HG03342 (cell line): Measurements from ENCODE around the gene ADAD2.

Experiments
- ATAC-seq: cut with Tn5 transposase; IDR thresholded peaks from one replicate; pipeline ENCODE4 v1.9.1; 2021; ENCODE audit warnings: mild to moderate bottlenecking, moderate library complexity; ENCODE audit not compliant: unreplicated experiment

Gene ADAD2

DNA sequence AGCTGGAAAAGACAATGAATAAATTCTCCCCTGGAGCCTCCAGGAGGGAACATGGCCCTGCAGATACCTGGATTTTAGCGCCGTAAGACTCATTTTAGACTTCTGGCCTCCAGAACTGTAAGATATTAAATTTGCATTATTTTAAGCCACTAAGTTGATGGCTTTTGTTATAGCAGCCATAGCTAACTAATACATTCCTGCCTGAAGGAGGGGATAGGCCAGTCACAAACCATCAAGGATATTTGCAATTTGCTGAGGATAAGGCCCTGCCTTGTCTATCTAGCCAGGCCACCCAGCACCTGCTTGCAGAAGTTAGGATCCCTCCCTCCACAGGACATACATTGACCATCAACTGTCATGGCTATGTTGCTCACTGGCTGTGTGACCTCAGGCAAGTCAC, 53.8 kb downstream of the ADAD2 start:
- no peak for ATAC-seq

DNA sequence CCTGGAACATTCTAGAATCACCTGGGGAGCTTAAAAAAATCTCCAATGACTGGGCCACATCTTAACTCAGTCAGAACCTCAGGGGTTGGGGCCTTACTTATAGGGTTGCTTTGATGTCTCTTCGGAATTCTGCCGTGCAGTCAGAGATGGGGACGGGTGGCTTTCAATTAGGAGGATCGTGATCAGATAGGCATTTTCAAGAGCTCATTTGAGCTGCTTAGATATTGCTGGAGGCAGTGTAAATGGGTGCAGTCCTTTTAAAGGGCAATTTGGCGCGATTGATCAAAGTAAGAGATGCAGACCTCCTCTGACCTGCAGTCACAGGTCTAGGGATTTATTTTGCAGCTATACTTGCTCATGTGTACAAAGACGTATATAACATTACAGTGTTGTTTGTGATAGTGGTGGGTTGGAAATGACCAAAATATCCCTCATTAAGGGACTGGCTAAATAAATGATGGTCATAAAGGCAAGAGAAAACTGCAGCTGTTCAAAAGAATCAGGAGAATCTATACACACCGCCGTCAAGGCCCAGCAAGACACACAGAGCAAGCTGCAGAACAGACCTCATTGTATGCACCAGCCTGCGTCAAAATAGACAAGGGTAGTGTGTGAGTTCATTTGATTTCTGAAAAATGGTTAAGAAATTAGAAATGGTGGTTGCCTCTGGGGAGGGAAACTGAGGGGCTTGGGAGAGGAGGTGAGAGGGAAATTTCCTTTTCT, 55.2 kb downstream of the ADAD2 start:
- no peak for ATAC-seq

- no peak for ATAC-seq
Measured at GRCh38 chr16:84246679-84247077, 55.7 kb downstream of the ADAD2 start.
